Stimulated activated CD4-positive, alpha-beta T cell treated with anti-CD3 and anti-CD28 coated beads, Interleukin-4, amount 100 ng/mL, for 48 hours (primary cell): ENCODE data around the gene MEGF6.

Experiments
- DNase-seq, 2 donors: peaks; one replicate each; pipeline ENCODE4 v3.0.0-alpha.2; 2020; ENCODE audit warnings: low read depth in 2 of 2

The MEGF6 gene

GRCh38 chr1:3552751-3553150, 58.6 kb downstream of the MEGF6 start:
- DNase-seq: no peak

- DNase-seq: no peak
Observed at GRCh38 chr1:3552176-3552575, 59.1 kb downstream of the MEGF6 start.

GRCh38 chr1:3551711-3552110, 59.6 kb downstream of the MEGF6 start:
- no peak for DNase-seq

GRCh38 chr1:3551290-3551678, 60.0 kb downstream of the MEGF6 start:
- DNase-seq: no peak

- no peak for DNase-seq
Observed at GRCh38 chr1:3550511-3551289, 60.6 kb downstream of the MEGF6 start.

- no peak for DNase-seq
Observed at GRCh38 chr1:3548895-3549294, 62.4 kb downstream of the MEGF6 start.

GRCh38 chr1:3548156-3548893, 63.0 kb downstream of the MEGF6 start:
- no peak for DNase-seq

GRCh38 chr1:3547055-3548005, 64.0 kb downstream of the MEGF6 start:
- no peak for DNase-seq

GRCh38 chr1:3546048-3546384, 65.3 kb downstream of the MEGF6 start:
- DNase-seq: no peak

- no peak for DNase-seq
Observed at GRCh38 chr1:3545363-3546047, 65.8 kb downstream of the MEGF6 start.

- no peak for DNase-seq
Observed at GRCh38 chr1:3544040-3544977, 67.0 kb downstream of the MEGF6 start.

GRCh38 chr1:3543076-3544039, 68.0 kb downstream of the MEGF6 start:
- DNase-seq: no peak

GRCh38 chr1:3542676-3543075, 68.6 kb downstream of the MEGF6 start:
- no peak for DNase-seq

- no peak for DNase-seq
Observed at GRCh38 chr1:3541936-3542335, 69.4 kb downstream of the MEGF6 start.

- DNase-seq: no peak
Observed at GRCh38 chr1:3541465-3541864, 69.8 kb downstream of the MEGF6 start.

- DNase-seq: no peak
Observed at GRCh38 chr1:3540876-3541275, 70.4 kb downstream of the MEGF6 start.

- no peak for DNase-seq
Observed at GRCh38 chr1:3539707-3540425, 71.4 kb downstream of the MEGF6 start.

GRCh38 chr1:3537359-3537758, 73.9 kb downstream of the MEGF6 start:
- DNase-seq: no peak
